Panc1 (cell line): ENCODE data around the gene CTNNA1.

Experiments
- CTCF ChIP-seq: fragments of 450-650 bp; IDR thresholded peaks from 2 replicates; pipeline ENCODE4 v1.5.1; 2017; ENCODE audit warnings: mild to moderate bottlenecking
- SIN3A ChIP-seq: IDR thresholded peaks from 2 replicates; pipeline ENCODE4 v1.6.1; 2012; ENCODE audit warnings: low read depth, mild to moderate bottlenecking, low read length, moderate library complexity, borderline replicate concordance; ENCODE audit not compliant: insufficient read depth

- no peak for TF ChIP-seq CTCF
- no peak for TF ChIP-seq SIN3A
These were observed 125.4 kb downstream of the CTNNA1 start for GRCh38 chr5:138878437-138879235.
